Posterior vena cava (tissue), 2 donors: ENCODE data around the gene CARD11. TPM values are rescaled to one million over a fixed set of nuclear protein-coding genes. Genes with fewer than 3 reads are reported as not detected.

Experiments
- DNase-seq: peaks from one replicate; pipeline ENCODE4 v3.0.0-alpha.2; 2020; ENCODE audit warnings: low spot score
- intact Hi-C, 2 donors: fragments of 100-400 bp; cut with DNase I; formaldehyde crosslinking; loops; one replicate each; pipeline versions ENCODE4 v1.14.1 to v1.14.2; 2022 to 2023
- long read RNA-seq, 2 donors: library from polyadenylated mRNA; unstranded; transcript quantifications; one replicate each; pipeline ENCODE4 v2.0.0, GENCODE V29; 2020 to 2021
- total RNA-seq, 2 donors: library from RNA; stranded (reverse); fragmentation: NEBNext Ultra II Directional; extraction: Animal tissue kit (Norgen Biotek cat#: 25700); gene quantifications; one replicate each; pipeline ENCODE4 v1.2.1, GENCODE V29; 2021
- donor health status: DM: yes; HTN: yes; CAD: no.
- donor health status: DM: yes; HTN: yes; CAD: no.

Gene CARD11
- total RNA-seq: 1 to 10 TPM in 1 of 2 donors, under 1 TPM in 1; 0.86 to 1.9 TPM
- long read RNA-seq, donor 1: 0 reads
- long read RNA-seq, donor 2, partial matches to known transcripts: 0 of 1 reads
- long read RNA-seq, donor 2, other reads (novel, unspliced or antisense): 1 of 1 reads

- intact Hi-C loops: no loop called here
- DNase-seq: no peak
Observed at GRCh38 chr7:3043544-3044371, at the start of gene CARD11. CARD11 (minus strand) TSS chr7:3043867; CDS start chr7:2958506, 85,361 bp downstream.

GRCh38 chr7:3092468-3092867 is 48.8 kb upstream of the CARD11 start:
- DNase-seq: peak; percentile 82

GRCh38 chr7:3091631-3092030 is 48.0 kb upstream of the CARD11 start:
- no peak for DNase-seq
- intact Hi-C loops: no loop called here

More at GRCh38 chr7:3092468-3092867, 48.8 kb upstream of the CARD11 start:
- intact Hi-C loops: no loop called here

- DNase-seq: no peak
- intact Hi-C loops: no loop called here
Observed at GRCh38 chr7:3089493-3089892, 45.8 kb upstream of the CARD11 start.

GRCh38 chr7:3087243-3087755 is 43.6 kb upstream of the CARD11 start:
- no peak for DNase-seq
- intact Hi-C loops: no loop called here

GRCh38 chr7:3083350-3083749 is 39.7 kb upstream of the CARD11 start:
- DNase-seq: no peak
- intact Hi-C loops: no loop called here

- intact Hi-C loops: no loop called here
- DNase-seq: no peak
Observed at GRCh38 chr7:3082831-3083230, 39.2 kb upstream of the CARD11 start.

- intact Hi-C loops: no loop called here
- DNase-seq: no peak
Observed at GRCh38 chr7:3082386-3082785, 38.7 kb upstream of the CARD11 start.

GRCh38 chr7:3080106-3080505 is 36.4 kb upstream of the CARD11 start:
- no peak for DNase-seq

GRCh38 chr7:3078514-3078913 is 34.8 kb upstream of the CARD11 start:
- intact Hi-C loops: no loop called here
- no peak for DNase-seq

More at GRCh38 chr7:3080106-3080505, 36.4 kb upstream of the CARD11 start:
- intact Hi-C loops: no loop called here

GRCh38 chr7:3076700-3077099 is 33.0 kb upstream of the CARD11 start:
- no peak for DNase-seq
- intact Hi-C loops: no loop called here

- intact Hi-C loops: no loop called here
- DNase-seq: no peak
Observed at GRCh38 chr7:3076163-3076562, 32.5 kb upstream of the CARD11 start.

GRCh38 chr7:3075441-3075840 is 31.8 kb upstream of the CARD11 start:
- intact Hi-C loops: no loop called here
- DNase-seq: no peak

- intact Hi-C loops: no loop called here
- DNase-seq: no peak
Observed at GRCh38 chr7:3074459-3074821, 30.8 kb upstream of the CARD11 start.

- intact Hi-C loops: no loop called here
- no peak for DNase-seq
Observed at GRCh38 chr7:3073763-3074458, 30.2 kb upstream of the CARD11 start.

- no peak for DNase-seq
- intact Hi-C loops: no loop called here
Observed at GRCh38 chr7:3070908-3071307, 27.2 kb upstream of the CARD11 start.

- DNase-seq: no peak
- intact Hi-C loops: no loop called here
Observed at GRCh38 chr7:3069771-3070449, 26.2 kb upstream of the CARD11 start.

GRCh38 chr7:3068530-3068929 is 24.9 kb upstream of the CARD11 start:
- intact Hi-C loops: no loop called here
- no peak for DNase-seq

GRCh38 chr7:3067606-3068380 is 24.1 kb upstream of the CARD11 start:
- no peak for DNase-seq
- intact Hi-C loops: no loop called here
